HG02759 (cell line): ENCODE data around the gene FAM83G.

Experiments
- ATAC-seq: cut with Tn5 transposase; IDR thresholded peaks from one replicate; pipeline ENCODE4 v1.9.1; 2021; ENCODE audit warnings: mild to moderate bottlenecking, moderate library complexity; ENCODE audit not compliant: unreplicated experiment

FAM83G gene

DNA sequence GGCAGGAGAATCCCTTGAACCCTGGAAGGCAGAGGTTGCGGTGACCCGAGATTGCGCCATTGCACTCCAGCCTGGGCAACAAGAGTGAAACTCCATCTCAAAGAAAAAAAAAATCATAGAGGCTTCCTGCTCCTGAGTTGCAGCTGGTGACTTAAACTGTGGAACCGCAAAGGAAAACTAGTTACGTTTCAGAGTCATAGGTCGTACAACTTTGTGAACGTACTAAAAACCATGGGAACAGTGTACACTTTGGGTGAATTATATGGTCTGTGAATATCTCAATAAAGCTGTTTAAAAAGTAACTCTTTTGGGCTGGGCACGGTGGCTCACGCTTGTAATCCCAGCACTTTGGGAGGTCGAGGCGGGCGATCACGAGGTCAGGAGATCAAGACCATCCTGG lies 29.0 kb downstream of the FAM83G start:
- no peak for ATAC-seq

- ATAC-seq, result no peak
Observed at GRCh38 chr17:18974407-18975149, 30.0 kb downstream of the FAM83G start.

GRCh38 chr17:18971801-18972200 lies 32.8 kb downstream of the FAM83G start:
- no peak for ATAC-seq

GRCh38 chr17:18970582-18971480 lies 33.7 kb downstream of the FAM83G start:
- ATAC-seq, result no peak

DNA sequence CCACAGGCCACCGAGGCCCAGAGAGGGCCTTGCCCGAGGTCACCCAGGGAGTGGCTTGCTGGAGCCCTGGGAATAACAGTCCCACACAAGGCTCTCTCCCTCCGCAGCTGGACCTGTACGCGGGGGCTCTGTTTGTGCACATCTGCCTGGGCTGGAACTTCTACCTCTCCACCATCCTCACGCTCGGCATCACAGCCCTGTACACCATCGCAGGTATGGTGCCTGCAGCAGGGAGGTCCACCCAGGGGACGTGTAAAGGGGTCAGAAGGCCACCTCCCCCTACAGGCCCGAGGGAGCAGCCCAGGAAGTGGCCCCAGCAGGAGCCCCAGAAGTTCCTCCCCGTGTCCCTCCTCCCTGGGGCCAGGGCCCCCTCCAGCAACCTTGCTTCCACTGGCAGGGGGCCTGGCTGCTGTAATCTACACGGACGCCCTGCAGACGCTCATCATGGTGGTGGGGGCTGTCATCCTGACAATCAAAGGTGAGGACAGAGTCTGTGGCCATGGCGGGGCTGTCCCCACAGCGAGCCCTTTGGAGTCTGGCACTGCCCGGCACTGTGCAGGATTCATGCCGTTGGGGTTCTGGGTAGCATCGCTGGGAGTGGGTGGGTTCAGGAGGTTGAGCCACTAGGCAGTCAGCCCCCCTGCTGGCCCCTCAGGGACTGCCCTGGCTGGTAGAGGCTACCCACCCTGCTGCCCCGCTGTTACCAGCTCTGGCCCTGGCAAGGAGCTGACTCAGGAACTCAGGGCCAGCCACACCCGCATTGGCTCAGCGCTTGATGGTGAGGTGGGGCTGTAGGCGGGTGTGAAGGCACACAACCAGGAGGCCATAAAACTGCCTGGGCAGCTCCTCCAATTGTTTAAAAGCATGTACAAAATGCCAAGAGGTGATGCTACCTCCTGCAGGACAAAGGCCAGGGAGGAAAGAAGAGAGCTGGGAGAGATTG lies 35.3 kb downstream of the FAM83G start:
- ATAC-seq, result no peak

DNA sequence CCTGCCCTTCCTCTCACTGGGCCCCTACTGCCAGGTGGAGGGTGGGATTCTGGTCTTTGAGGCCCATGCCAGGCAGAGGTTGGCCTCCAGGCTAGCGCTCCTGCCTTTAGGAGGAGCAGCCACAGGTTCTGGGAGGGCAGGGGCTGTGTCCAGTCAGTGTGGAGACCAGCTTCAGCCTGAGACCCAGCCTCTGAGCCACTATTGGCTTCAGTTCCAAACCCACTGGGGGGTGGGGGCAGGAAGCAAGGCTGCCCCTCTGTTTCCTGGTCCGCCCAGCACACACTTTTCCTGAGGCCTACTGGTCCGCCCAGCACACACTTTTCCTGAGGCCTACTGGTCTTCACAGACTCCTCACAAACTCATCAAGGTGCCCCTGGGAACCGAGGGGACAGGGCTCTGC lies 36.2 kb downstream of the FAM83G start:
- ATAC-seq, result no peak

- ATAC-seq, result no peak
Observed at GRCh38 chr17:18967916-18968315, 36.6 kb downstream of the FAM83G start.

GRCh38 chr17:18966831-18967624 lies 37.5 kb downstream of the FAM83G start:
- ATAC-seq, result no peak

- ATAC-seq, result no peak
Observed at GRCh38 chr17:18965530-18966236, 38.9 kb downstream of the FAM83G start.

- ATAC-seq, result no peak
Observed at GRCh38 chr17:18964550-18964949, 40.0 kb downstream of the FAM83G start.

DNA sequence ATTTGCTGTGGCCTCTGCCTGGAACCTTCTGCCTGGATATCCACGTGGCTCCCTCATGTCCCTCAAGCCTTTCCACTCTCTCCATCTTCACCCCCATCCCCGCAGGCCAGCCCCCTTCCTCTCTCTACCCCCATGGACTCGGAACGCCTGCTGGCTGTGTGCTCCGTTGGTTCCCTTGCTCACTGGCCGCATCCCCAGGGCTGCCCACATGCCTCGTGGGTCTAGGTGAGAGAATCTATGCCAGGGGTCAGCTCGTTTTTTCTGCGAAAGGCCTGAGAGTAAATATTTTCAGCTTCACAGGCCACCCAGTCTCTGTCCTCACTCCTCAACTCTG lies 40.6 kb downstream of the FAM83G start:
- ATAC-seq, result no peak

DNA sequence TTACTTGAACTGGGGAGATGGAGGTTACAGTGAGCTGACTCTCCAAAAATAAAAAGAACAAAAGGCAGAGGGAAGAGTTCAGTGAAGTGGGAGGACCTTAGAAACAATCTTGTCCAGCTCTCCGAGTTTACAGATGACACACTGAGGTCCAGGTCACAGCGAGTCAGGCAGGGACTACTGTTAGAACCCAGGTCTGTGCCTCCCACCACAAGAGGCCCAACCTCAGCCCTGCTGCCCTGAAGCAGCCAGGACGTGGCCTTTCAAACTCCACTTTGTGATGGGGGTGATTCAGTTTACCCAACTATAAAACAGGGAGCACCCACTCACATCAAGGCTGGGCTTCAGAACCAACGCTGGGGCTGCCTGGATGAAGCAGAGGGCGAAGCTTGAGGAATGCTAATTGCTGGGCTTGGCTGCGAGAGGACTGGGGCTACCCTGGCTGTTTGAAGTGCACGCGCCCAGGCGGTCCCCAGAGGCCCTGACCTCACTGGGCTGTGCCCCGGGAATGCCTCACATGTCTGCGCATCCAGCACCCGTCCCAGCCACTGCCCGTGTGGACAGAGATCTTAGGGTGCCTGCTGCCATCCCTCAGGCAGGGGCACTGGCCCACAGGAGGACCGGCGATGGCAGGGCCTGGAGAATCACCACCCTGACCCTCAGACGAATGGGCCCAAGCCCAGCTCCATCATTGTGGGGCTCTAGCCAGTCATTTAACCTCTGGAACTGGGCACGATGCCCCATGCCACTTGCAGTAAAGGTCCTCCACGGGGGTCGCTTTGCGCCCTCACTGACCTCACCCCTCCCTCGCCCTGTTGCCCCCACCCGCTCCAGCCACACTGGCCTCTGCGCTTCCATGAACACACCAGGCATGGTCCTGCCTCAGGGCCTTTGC lies 41.2 kb downstream of the FAM83G start:
- ATAC-seq, result no peak

DNA sequence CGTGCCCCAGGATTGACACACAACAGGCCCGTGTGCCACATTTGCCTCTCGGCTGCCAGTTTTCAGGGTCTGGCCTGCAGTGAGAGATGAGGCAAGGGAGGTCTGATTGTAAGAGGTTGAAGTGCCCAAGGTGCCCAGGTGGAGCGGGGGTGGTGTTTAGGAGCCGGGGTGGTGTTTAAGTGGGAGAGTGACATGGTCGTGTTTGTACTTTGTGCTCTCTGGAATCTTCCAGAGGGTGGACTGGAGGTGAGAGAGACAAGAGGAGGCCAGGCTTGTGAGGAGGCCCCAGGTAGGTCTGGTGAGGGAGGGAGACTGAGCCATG lies 42.1 kb downstream of the FAM83G start:
- ATAC-seq, result no peak

DNA sequence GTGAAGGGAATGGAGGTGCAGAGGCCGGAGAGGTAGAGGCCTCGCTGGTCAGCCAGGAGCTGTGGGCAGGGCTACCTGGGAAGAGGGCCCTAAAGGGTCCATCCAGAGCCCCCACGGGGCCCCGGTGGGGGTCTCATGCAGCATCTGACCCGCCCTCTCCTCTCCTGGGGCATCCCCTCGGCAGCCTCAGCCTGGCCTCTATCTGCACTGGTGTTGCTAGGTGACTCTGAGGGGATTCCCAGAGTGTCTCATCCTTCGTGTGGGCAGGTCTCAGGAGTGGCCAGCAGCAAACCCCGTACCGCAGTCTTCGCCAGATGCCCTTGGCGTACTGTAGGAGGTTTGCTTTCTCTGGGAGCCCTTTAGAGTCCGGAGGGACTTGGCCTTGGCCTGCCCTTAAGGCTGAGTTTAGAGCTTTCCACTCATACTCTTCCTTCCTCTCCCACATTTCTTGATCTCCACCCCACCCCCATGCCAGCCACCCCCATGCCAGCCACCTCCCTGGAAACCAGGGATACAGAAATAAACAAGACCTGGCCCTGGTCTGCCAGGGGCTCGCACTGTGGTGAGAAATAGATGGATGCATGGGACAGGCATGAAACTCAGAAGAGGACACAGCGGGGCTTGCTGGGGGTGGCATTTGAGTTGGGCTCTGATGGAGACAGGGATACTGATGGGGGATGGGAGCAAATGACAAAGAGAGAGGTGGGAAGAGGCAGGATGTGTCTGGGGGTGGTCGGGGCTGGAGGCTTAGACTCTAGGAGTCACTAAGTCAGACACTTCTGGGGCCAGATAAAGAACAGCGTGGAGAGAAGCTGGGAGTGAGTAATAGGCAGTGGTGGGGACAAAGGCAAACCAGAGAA lies 42.7 kb downstream of the FAM83G start:
- ATAC-seq, result no peak

- ATAC-seq, result peak; percentile 67
Observed at GRCh38 chr17:18960803-18961511, 43.6 kb downstream of the FAM83G start.

- ATAC-seq, result no peak
Observed at GRCh38 chr17:18960241-18960665, 44.3 kb downstream of the FAM83G start.

DNA sequence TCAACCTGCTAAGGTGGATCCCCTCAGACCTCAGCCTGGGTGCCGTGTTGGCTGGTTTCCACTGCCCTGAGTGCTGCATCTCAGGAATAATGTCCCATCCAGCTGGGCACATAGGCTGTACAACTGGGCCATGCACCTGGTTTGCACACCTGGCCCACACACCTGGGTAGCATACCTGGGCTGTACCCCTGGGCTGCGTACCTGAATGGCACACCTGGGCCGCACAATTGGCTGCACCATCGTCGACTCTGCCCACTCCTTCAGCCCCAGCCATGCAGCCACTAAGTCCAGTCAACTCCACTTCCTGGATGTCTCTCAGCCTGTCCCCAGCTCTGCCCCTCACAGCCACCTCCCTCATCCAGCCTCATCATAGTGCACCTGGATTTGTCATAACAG lies 44.7 kb downstream of the FAM83G start:
- ATAC-seq, result no peak
